Astrocyte of the spinal cord (primary cell): ENCODE measurements around the gene SCRN1.

ENCODE experiments used
- DNase-seq: peaks from one replicate; pipeline ENCODE4 v3.0.0; 2011; ENCODE audit warnings: low read depth, low spot score
- H3K4me3 ChIP-seq: 2 replicates; pipeline ENCODE4 v1.5.1; 2011; ENCODE audit warnings: low read depth, mild to moderate bottlenecking, low read length, moderate library complexity
- CTCF ChIP-seq: IDR thresholded peaks from 2 replicates; pipeline ENCODE4 v1.5.1; 2012; ENCODE audit warnings: low read depth, mild to moderate bottlenecking, low read length, inconsistent platforms
- in situ Hi-C: cut with HindIII; loops from 2 replicates; pipeline ENCODE4 v1.10.0; 2017; ENCODE audit warnings: low sequenced_read_pairs

SCRN1 gene

GRCh38 chr7:29958667-29959358 lies 30.8 kb downstream of the SCRN1 start:
- no peak for DNase-seq
- H3K4me3 ChIP-seq: no peak overlapping the region
- TF ChIP-seq CTCF: no peak
- in situ Hi-C loops: no loop called here

DNA sequence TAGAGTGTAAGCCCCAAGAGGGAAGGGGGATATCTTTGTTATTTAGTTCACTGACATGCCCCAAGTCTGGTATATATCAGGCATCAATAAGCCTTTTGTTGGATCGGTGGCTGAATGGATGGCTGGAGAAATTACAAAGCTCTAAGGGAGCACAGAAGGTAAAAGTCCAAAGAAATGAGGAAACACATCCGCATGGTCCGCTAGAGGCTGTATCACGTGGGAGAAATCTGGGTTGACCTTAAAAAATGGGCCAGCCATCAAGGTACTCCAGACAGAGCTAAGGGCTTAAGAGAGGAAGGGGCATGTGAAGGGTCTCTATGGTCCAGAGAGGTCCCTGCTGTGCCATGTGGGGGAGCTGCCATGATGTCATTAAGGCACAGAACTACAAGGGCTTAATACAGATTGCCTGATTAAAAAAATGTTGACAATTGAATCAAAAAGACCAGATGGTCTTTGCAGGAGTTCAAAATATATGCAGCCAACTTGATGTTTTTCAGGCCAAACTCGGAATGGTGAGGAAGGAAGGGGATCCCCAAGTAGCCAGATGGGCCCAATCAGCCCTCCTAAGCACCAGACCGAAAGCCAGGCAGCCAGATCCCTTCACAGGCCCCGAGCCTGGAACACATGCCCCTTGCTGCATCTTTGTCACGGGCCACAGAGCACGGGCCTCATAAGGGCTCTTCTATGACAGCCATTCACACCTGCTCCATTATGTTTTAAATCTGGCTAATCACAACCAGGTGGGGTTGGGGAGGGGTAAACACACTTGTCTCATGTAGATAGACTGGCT lies 31.9 kb downstream of the SCRN1 start:
- in situ Hi-C loops: no loop called here
- no peak overlapping the region for H3K4me3 ChIP-seq
- no peak for TF ChIP-seq CTCF
- no peak for DNase-seq

DNA sequence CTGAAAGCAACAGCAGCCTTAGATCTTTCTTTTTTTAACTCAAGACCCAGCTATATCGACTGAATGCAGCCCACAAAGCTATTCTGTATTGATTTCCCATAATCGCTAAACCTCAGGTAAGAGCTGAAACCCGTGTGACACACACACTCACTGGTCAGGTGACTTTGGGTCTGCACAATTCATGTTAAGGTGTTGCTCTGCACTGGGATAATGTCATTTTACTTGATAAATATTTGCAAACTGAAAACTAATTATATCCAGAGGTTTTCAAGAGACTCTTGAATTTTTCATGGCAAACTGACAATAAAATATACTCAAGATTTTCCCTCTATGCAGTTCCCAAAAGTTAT lies 33.1 kb downstream of the SCRN1 start:
- in situ Hi-C loops: no loop called here
- DNase-seq: no peak
- no peak overlapping the region for H3K4me3 ChIP-seq
- TF ChIP-seq CTCF: no peak

DNA sequence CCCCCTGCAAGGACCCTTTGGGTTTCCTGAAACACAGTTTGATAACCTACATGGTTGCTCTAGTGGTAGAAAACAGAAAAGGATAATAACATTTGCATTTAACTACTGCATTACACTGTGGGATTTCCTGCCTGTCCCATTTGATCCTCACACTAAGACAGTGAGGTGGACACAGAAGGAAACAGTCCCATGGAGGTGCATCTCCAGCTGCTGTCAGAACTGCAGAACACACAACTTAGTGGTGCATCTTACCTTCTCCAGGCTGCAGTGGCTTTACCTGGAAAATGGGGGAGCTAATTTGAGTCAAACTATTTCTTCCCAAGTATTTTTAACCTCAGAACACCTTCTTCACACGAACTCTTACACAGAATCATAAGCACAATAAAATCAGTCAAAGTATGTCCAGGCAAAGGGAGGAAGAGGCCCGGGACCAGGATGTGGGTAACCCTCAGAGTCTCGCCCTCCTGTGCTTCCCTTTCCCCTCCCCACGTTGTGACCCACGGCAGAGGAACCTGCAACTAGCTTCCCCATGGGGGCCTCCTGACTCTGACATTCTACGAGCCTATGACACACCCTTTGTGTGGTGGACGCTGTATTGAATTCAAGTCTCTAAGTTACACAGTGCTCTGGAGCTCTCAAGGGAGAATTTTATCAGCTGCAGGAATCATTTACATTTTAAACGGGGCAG lies 33.7 kb downstream of the SCRN1 start:
- in situ Hi-C loops: no loop called here
- TF ChIP-seq CTCF: no peak
- no peak for DNase-seq
- no peak overlapping the region for H3K4me3 ChIP-seq

- H3K4me3 ChIP-seq: no peak overlapping the region
- in situ Hi-C loops: no loop called here
- no peak for TF ChIP-seq CTCF
- no peak for DNase-seq
These were observed 34.4 kb downstream of the SCRN1 start for GRCh38 chr7:29955075-29955792.

DNA sequence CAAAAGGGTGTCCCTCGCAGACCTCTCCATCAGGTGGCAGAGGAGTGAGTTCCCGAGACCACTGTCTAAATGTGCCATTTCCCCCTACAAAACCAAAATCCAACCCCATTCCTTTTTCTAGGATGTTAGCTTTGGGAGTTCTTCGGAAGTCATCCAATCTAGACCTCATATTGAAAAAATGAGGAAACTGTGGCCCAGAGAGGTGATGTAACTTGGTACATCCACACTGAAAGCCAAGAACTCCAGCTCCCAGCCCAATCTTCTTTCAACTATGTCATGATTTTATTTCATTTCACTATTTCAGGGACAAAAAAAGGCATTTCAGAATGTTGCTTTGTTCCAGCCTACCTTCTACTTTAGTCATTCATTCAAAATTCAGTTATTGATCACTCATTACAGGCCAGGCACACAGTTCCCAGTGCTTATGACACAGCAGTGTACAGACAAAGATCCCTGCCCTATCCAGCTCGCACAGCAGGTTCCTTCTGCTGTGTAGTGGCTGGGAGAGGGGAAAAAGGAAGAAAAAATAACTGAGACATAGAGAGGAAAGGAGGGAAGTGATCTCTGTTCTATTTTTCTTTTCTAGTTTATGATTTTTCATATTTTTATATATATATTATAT lies 35.8 kb downstream of the SCRN1 start:
- TF ChIP-seq CTCF: no peak
- in situ Hi-C loops: no loop called here
- no peak overlapping the region for H3K4me3 ChIP-seq
- DNase-seq: no peak
